Progenitor cell of endocrine pancreas (in vitro differentiated cells): ENCODE data around the gene AKR1B15. TPM values are rescaled to one million over a fixed set of nuclear protein-coding genes. Genes with fewer than 3 reads are reported as not detected.
A peak's percentile ranks its signal among the peaks of the same experiment; 100 is the strongest.
"Not testable (repeated sequence)": the region's sequence is repeated elsewhere in the genome, so short reads cannot be mapped to it uniquely, and the experiment has no call there.

Experiments
- DNase-seq: peaks from one replicate; pipeline ENCODE4 v3.0.0; 2021; ENCODE audit warnings: low spot score; ENCODE audit not compliant: unreplicated experiment
- H3K27ac Mint-ChIP-seq: 2 replicates; pipeline ENCODE4 v1.8.0; 2021; ENCODE audit warnings: mild to moderate bottlenecking, moderate library complexity, mixed read lengths
- H3K27me3 Mint-ChIP-seq: 2 replicates; pipeline ENCODE4 v1.8.0; 2021; ENCODE audit warnings: mixed read lengths
- H3K36me3 Mint-ChIP-seq: 2 replicates; pipeline ENCODE4 v1.8.0; 2022; ENCODE audit warnings: mixed read lengths; ENCODE audit not compliant: insufficient read depth
- H3K4me1 Mint-ChIP-seq: 2 replicates; pipeline ENCODE4 v1.8.0; 2021; ENCODE audit warnings: low read depth, mixed read lengths
- H3K4me3 Mint-ChIP-seq: 2 replicates; pipeline ENCODE4 v1.8.0; 2021; ENCODE audit warnings: low read depth, mild to moderate bottlenecking, moderate library complexity, mixed read lengths
- H3K9me3 Mint-ChIP-seq: 2 replicates; pipeline ENCODE4 v1.8.0; 2021; ENCODE audit warnings: low read depth, mixed read lengths
- CTCF ChIP-seq: fragments of 200-600 bp; sonication (generic); IDR thresholded peaks from one replicate; pipeline ENCODE4 v1.5.0; 2021; ENCODE audit warnings: antibody characterized with exemption, mild to moderate bottlenecking; ENCODE audit not compliant: unreplicated experiment
- total RNA-seq: library from RNA; stranded (reverse); gene quantifications from 2 replicates; pipeline ENCODE4 v1.2.1, GENCODE V29; 2021

Gene AKR1B15
- total RNA-seq, 1 donor from 2014 or later, result not detected

DNA sequence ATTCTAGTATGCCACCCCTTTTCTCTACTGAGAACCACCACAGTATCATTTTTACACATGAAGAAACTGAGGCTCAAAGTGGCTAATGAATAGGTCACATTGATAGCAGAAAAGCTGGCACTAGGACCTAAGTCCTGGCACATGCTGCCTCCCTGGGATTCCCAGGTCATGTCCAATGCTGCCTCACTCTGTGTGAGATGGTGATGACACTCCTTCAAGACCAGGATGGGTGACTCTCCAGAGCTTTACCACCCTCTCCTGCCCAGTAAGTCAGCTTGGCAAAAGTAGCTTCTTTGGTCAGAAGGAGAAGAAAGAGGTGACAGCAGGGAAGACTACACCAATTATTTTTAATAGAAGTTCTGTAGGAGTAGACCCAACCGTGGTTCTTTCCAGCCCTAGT lies 34.8 kb upstream of the AKR1B15 start:
- no peak overlapping the region for H3K4me3 Mint-ChIP-seq
- no peak for TF ChIP-seq CTCF
- H3K9me3 Mint-ChIP-seq, result no peaks in the 10 kb centered on the region
- H3K27ac Mint-ChIP-seq, result no peak overlapping the region
- no peaks in the 10 kb centered on the region for H3K4me1 Mint-ChIP-seq
- peaks cover 22% of the 10 kb centered on the region for H3K27me3 Mint-ChIP-seq
- DNase-seq, result no peak
- no peaks in the 10 kb centered on the region for H3K36me3 Mint-ChIP-seq

DNA sequence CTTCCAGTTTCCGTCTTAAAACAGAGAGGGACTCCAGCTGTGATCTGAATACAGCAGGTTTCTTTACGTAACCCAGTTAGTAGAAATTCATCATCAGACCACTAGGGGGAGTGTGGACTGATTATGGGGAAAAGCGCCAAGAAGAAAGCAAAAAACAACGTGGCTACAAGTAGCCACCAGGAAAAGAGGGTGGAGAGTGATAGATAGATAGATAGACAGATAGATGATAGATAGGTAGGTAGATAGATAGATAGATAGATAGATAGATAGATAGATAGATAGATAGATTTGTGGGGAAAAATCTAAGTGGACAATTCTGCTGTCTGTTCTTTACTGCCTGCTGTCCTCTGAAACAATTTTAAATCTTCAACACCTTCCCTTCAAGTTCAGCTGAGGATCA lies 34.2 kb upstream of the AKR1B15 start:
- peak; percentile 20 for DNase-seq
- Mint-ChIP-seq H3K4me3 (no peak overlapping the region), H3K4me1 (no peaks in the 10 kb centered on the region), H3K27me3 (peaks cover 22% of the 10 kb centered on the region), H3K9me3 (no peaks in the 10 kb centered on the region), H3K27ac (no peak overlapping the region), H3K36me3 (no peaks in the 10 kb centered on the region)
- peak; percentile 84 for TF ChIP-seq CTCF

DNA sequence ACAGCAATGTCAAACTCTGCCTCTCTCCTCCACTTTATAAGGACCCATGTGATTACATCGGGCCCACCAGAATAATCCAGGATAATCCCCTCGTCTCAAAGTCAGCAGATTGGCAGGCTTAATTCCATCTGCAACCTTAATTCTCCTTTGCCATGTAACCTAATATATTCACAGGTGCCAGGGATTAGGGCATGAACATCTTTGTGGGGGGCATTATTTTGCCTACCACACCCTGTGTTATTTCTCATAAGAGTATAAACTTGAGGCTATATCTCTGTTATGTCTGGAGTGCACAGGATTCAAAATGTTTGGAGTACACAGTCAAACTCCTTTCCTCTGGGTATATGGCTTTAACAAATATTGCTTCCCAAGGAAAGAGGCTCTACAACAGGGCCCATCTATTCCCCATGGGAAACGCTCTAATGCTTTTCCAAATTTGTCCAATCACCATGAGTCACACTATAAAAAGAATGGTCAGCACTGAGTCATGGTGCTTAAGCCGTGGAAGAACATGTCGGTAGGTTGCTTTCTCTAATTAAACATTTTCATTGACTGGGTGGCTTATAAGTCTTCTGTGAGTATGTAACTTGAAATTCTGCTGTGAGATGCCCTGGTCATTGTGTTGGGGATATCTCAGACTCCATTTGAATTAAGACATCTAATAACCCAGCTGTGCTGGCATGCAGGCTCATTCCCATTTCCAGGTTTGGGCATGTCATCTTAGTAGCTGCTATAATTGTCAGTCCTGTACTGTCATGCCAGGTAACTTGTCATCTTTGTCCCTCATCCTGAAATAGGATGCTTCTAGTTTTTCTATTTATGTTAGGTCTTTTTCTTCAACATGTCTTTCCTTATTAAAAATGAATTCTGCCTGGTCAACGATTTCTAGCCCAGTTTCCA lies 33.1 kb upstream of the AKR1B15 start:
- DNase-seq, result no peak
- H3K27ac Mint-ChIP-seq, result no peak overlapping the region
- H3K9me3 Mint-ChIP-seq, result no peaks in the 10 kb centered on the region
- no peaks in the 10 kb centered on the region for H3K4me1 Mint-ChIP-seq
- H3K27me3 Mint-ChIP-seq, result peaks cover 22% of the 10 kb centered on the region
- H3K4me3 Mint-ChIP-seq, result no peak overlapping the region
- no peaks in the 10 kb centered on the region for H3K36me3 Mint-ChIP-seq
- no peak for TF ChIP-seq CTCF

DNA sequence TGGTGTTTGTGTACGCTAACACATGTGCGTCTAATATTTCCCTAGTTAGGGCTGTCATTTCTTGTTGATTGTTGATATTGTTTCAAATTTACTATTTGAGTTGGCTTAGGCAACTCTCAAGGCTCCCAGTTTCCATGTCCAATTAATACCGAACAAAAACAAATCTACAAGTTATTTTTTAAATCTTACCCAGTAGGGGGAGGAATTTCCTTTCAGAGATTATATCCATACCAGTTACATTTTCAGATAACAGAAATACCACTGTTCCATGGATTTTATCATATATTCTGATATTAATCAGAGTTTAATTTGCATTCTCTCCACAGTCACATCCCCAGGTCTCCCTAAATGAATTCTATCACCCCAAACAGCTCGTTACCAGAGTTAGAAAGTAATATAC lies 28.8 kb upstream of the AKR1B15 start:
- no peak overlapping the region for H3K4me3 Mint-ChIP-seq
- H3K27ac Mint-ChIP-seq, result no peak overlapping the region
- H3K4me1 Mint-ChIP-seq, result peaks cover 2% of the 10 kb centered on the region
- TF ChIP-seq CTCF, result no peak
- H3K9me3 Mint-ChIP-seq, result no peaks in the 10 kb centered on the region
- H3K36me3 Mint-ChIP-seq, result no peaks in the 10 kb centered on the region
- no peak for DNase-seq
- peaks cover 18% of the 10 kb centered on the region for H3K27me3 Mint-ChIP-seq

DNA sequence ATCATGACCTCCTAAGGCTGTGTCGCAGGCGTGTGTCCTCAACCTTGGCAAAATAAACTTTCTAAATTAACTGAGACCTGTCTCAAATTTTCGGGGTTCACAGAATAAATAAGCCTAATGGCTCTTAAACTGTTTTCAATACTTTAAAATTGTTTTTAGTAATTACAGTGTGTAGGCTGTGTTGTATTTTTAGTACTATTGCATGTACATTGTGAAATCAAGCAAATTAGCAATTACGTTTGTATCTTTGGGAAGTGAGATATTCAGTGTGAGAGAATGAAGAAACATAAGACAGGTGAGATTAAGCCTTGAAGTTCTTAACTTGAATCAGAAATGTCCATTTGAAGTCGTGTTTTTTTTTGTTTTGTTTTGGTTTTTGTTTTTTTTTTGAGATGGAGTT lies 26.3 kb upstream of the AKR1B15 start:
- no peaks in the 10 kb centered on the region for H3K36me3 Mint-ChIP-seq
- H3K4me1 Mint-ChIP-seq, result peaks cover 6% of the 10 kb centered on the region
- no peaks in the 10 kb centered on the region for H3K27me3 Mint-ChIP-seq
- H3K9me3 Mint-ChIP-seq, result no peaks in the 10 kb centered on the region
- H3K27ac Mint-ChIP-seq, result no peak overlapping the region
- TF ChIP-seq CTCF, result no peak
- H3K4me3 Mint-ChIP-seq, result no peak overlapping the region
- DNase-seq, result no peak

DNA sequence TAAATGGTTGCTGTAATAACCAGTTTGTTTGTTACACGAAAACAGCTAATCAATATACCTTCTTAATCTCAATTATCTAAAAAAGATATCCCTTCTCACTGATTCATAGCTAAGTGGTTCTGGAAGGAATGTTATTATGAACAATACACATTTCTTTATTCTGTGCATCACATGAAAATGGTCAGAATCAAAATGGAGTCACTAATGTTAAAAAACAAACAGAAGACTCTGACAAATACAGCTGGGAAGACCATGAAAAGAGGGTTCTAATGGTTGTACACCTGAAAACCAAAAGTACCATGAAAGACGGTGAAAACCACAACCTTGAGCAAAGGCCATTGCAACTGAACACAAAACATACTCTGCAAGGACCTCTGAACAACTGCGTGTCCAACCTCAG lies 23.5 kb upstream of the AKR1B15 start:
- H3K27ac Mint-ChIP-seq, result peak overlapping the region; percentile 59
- not testable (repeated sequence) for H3K36me3 Mint-ChIP-seq, H3K9me3 Mint-ChIP-seq, H3K4me3 Mint-ChIP-seq, H3K4me1 Mint-ChIP-seq, H3K27me3 Mint-ChIP-seq, DNase-seq

DNA sequence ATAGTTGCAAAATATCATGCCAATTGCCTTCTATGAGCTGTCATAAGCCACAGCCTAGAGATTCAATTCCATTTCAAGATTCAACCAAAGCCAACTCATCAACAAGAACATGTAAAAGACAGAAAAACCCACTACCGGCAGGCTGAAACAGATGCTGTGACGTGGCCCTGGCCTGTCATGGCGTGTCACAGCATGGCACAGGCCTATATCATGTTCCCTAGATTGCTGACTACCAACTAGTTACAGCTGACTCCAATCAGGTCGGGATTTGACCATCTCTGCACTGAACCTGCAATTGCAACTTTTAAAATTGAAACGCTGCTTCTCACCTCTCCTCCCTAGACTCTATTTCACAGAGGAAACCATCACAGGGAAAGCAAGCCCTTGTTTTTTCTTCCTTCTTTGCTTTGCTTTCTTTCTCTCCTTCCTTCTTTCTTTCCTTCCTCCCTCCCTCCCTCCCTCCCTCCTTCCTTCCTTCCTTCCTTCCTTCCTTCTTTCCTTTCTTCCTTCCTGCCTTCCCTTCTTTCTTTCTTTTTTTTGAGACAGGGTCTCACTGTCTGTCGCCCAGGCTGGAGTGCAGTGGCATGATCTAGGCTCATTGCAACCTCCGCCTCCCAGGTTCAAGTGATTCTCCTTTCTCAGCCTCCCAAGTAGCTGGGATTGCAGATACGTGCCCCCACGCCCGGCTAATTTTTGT lies 22.2 kb upstream of the AKR1B15 start:
- not testable (repeated sequence) for H3K27me3 Mint-ChIP-seq, H3K36me3 Mint-ChIP-seq, DNase-seq, H3K9me3 Mint-ChIP-seq, H3K27ac Mint-ChIP-seq, H3K4me1 Mint-ChIP-seq, H3K4me3 Mint-ChIP-seq
